ENCODE results near the gene DDHD1. TPM values are rescaled to one million over a fixed set of nuclear protein-coding genes. Genes with fewer than 3 reads are reported as not detected.

DDHD1 gene
- total and polyA plus RNA-seq, 7 experiments from 2014 or later, result 6.7 to 103 (median 48.2) TPM

- no peak overlapping the region for H3K4me3 ChIP-seq (ENCODE audit: low read length)
- no peak for ATAC-seq
- no peak for DNase-seq
- H3K36me3 Mint-ChIP-seq, result peaks cover 4 to 31% (median 16%) of the 10 kb centered on the region in 5 donors
- H3K9me3 Mint-ChIP-seq, result no peaks in the 10 kb centered on the region
- H3K27ac Mint-ChIP-seq, result peak overlapping the region in 2 of 9 donors; percentile 1 to 3
- H3K4me3 Mint-ChIP-seq, result no peak overlapping the region
- POLR2A ChIA-PET, result no interaction called here
- peaks cover 0 to 9% (median 0%) of the 10 kb centered on the region in 7 donors for H3K4me1 Mint-ChIP-seq
- H3K27ac ChIP-seq (ENCODE audit: low read depth, low read length), result no peak overlapping the region
- H3K36me3 ChIP-seq (ENCODE audit: control insufficient read depth in 2 of 3, insufficient read depth in 3 of 3, low read length in 3 of 3), result peaks cover 0 to 15% (median 0%) of the 10 kb centered on the region in 3 experiments
- CTCF ChIA-PET, result no interaction called here
- no peaks in the 10 kb centered on the region for H3K27me3 Mint-ChIP-seq
- H3K9me3 ChIP-seq (ENCODE audit: control insufficient read depth in 2 of 3, low read length in 3 of 3), result no peaks in the 10 kb centered on the region
- H3K4me1 ChIP-seq (ENCODE audit: control insufficient read depth in 2 of 2, insufficient read depth in 2 of 2, low read length in 2 of 2), result no peaks in the 10 kb centered on the region
- intact Hi-C loops (cut with micrococcal nuclease), result loop anchor here in 1 of 2 donors (5.0 kb wide), 1 partner anchor 153 kb away; no protein-coding TSS in a partner anchor
- H3K27me3 ChIP-seq (ENCODE audit: control insufficient read depth in 2 of 2, insufficient read depth in 2 of 2, low read length in 2 of 2), result no peaks in the 10 kb centered on the region
These were observed 88.6 kb downstream of the DDHD1 start for GRCh38 chr14:53064475-53064874.

GRCh38 chr14:53062856-53063255 lies 90.3 kb downstream of the DDHD1 start:
- Histone ChIP-seq H3K4me3 (ENCODE audit: low read length) (no peak overlapping the region), H3K9me3 (ENCODE audit: control insufficient read depth in 2 of 3, low read length in 3 of 3) (no peaks in the 10 kb centered on the region), H3K4me1 (ENCODE audit: control insufficient read depth in 2 of 2, insufficient read depth in 2 of 2, low read length in 2 of 2) (no peaks in the 10 kb centered on the region), H3K36me3 (ENCODE audit: control insufficient read depth in 2 of 3, insufficient read depth in 3 of 3, low read length in 3 of 3) (peaks cover 0 to 15% (median 0%) of the 10 kb centered on the region in 3 experiments), H3K27ac (ENCODE audit: low read depth, low read length) (no peak overlapping the region), H3K27me3 (ENCODE audit: control insufficient read depth in 2 of 2, insufficient read depth in 2 of 2, low read length in 2 of 2) (no peaks in the 10 kb centered on the region)
- no peak overlapping the region for H3K4me3 Mint-ChIP-seq
- H3K36me3 Mint-ChIP-seq, result peaks cover 0 to 27% (median 17%) of the 10 kb centered on the region in 5 donors
- POLR2A ChIA-PET, result interaction anchor here (0.6 to 1.0 kb wide), 2 partner anchors 87 to 90 kb away, joined by 3 to 4 read pairs; no protein-coding TSS in a partner anchor
- H3K4me1 Mint-ChIP-seq, result peaks cover 0 to 9% (median 0%) of the 10 kb centered on the region in 7 donors
- no peaks in the 10 kb centered on the region for H3K9me3 Mint-ChIP-seq
- CTCF ChIA-PET, result no interaction called here
- no peaks in the 10 kb centered on the region for H3K27me3 Mint-ChIP-seq
- DNase-seq (no peak), ATAC-seq (no peak)
- peak overlapping the region in 1 of 9 donors; percentile 47 for H3K27ac Mint-ChIP-seq
- intact Hi-C loops (cut with micrococcal nuclease), result loop anchor here in 1 of 2 donors (5.0 kb wide), 1 partner anchor 154 kb away; no protein-coding TSS in a partner anchor

- peaks cover 0 to 15% (median 0%) of the 10 kb centered on the region in 3 experiments for H3K36me3 ChIP-seq (ENCODE audit: control insufficient read depth in 2 of 3, insufficient read depth in 3 of 3, low read length in 3 of 3)
- no peaks in the 10 kb centered on the region for H3K9me3 ChIP-seq (ENCODE audit: control insufficient read depth in 2 of 3, low read length in 3 of 3)
- ChIA-PET POLR2A (interaction anchor here (0.9 kb wide), 1 partner anchor 12 kb away, joined by 4 read pairs; no protein-coding TSS in a partner anchor), CTCF (no interaction called here)
- Mint-ChIP-seq H3K36me3 (peaks cover 0 to 26% (median 17%) of the 10 kb centered on the region in 5 donors), H3K4me3 (no peak overlapping the region), H3K27ac (peak overlapping the region in 2 of 9 donors; percentile 0 to 56), H3K27me3 (no peaks in the 10 kb centered on the region), H3K4me1 (peaks cover 0 to 16% (median 1%) of the 10 kb centered on the region in 7 donors), H3K9me3 (no peaks in the 10 kb centered on the region)
- no peak overlapping the region for H3K27ac ChIP-seq (ENCODE audit: low read depth, low read length)
- no peak for ATAC-seq
- intact Hi-C loops (cut with micrococcal nuclease), result loop anchor here in 1 of 2 donors (5.0 kb wide), 1 partner anchor 157 kb away; no protein-coding TSS in a partner anchor
- H3K4me3 ChIP-seq (ENCODE audit: low read length), result no peak overlapping the region
- no peak for DNase-seq
- no peaks in the 10 kb centered on the region for H3K4me1 ChIP-seq (ENCODE audit: control insufficient read depth in 2 of 2, insufficient read depth in 2 of 2, low read length in 2 of 2)
- H3K27me3 ChIP-seq (ENCODE audit: control insufficient read depth in 2 of 2, insufficient read depth in 2 of 2, low read length in 2 of 2), result no peaks in the 10 kb centered on the region
These were observed 93.1 kb downstream of the DDHD1 start for GRCh38 chr14:53060046-53060445.

DNA sequence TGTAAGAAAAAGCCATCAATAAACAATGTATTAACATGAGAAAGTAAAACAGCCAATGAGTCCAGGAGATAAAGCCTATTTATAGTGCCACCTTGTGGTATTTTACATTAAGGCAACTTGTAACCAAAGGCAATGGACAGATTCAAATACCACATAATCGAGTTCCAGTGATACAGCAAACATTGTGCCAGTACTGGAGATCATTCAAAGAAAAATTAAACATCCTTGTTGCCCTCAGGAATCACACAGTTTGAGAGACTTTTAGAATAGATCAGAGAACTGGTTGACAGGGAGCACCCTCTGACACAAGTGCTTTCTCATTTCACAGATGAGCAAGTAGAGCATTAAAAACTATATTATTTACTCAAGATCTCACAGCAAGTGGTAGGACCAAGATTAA lies 98.1 kb downstream of the DDHD1 start:
- peak in 7 of 9 donors; percentile 8 to 47 (median 30) for DNase-seq
- H3K9me3 ChIP-seq (ENCODE audit: control insufficient read depth in 2 of 3, low read length in 3 of 3), result no peaks in the 10 kb centered on the region
- H3K27ac ChIP-seq (ENCODE audit: low read depth, low read length), result no peak overlapping the region
- ChIA-PET CTCF (interaction anchor here (0.6 to 2.3 kb wide), 5 partner anchors 22 to 100 kb away, joined by 3 to 8 read pairs (median 3); partner anchors contain the start of gene DDHD1), POLR2A (no interaction called here)
- H3K27me3 ChIP-seq (ENCODE audit: control insufficient read depth in 2 of 2, insufficient read depth in 2 of 2, low read length in 2 of 2), result no peaks in the 10 kb centered on the region
- H3K4me1 Mint-ChIP-seq, result peaks cover 0 to 11% (median 4%) of the 10 kb centered on the region in 7 donors
- peaks cover 0 to 38% (median 16%) of the 10 kb centered on the region in 5 donors for H3K36me3 Mint-ChIP-seq
- intact Hi-C loops (cut with micrococcal nuclease), result loop anchor here (1.0 to 10.0 kb wide), 7 partner anchors 97 to 1060 kb away; partner anchors contain the start of gene DDHD1 (in 2 of the 2)
- no peaks in the 10 kb centered on the region for H3K4me1 ChIP-seq (ENCODE audit: control insufficient read depth in 2 of 2, insufficient read depth in 2 of 2, low read length in 2 of 2)
- ATAC-seq, result peak; percentile 76
- no peaks in the 10 kb centered on the region for H3K9me3 Mint-ChIP-seq
- no peaks in the 10 kb centered on the region for H3K27me3 Mint-ChIP-seq
- H3K36me3 ChIP-seq (ENCODE audit: control insufficient read depth in 2 of 3, insufficient read depth in 3 of 3, low read length in 3 of 3), result peaks cover 0 to 11% (median 0%) of the 10 kb centered on the region in 3 experiments
- no peak overlapping the region for H3K4me3 ChIP-seq (ENCODE audit: low read length)
- H3K27ac Mint-ChIP-seq, result peak overlapping the region in 3 of 9 donors; percentile 11 to 40 (median 19)
- H3K4me3 Mint-ChIP-seq, result no peak overlapping the region

DNA sequence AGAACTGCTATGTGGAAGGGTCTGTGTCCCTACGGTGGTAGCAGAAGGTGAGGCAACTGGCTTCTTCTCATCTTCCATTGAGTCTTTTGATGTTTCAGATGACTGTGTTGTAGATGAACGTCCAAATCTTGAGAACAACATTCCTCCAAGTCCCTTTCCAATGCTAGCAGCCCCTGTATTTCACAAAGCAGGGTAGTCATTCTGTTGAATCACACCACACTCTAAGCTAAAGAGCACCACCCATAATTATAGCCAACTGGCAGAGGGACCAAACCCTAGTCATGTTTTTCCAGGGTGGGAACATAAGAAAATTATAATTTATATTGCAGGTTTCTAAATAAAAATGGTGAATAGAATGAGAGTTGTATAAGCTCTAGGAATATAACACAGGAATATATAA lies 98.7 kb downstream of the DDHD1 start:
- Mint-ChIP-seq H3K4me3 (no peak overlapping the region), H3K27ac (no peak overlapping the region), H3K9me3 (no peaks in the 10 kb centered on the region), H3K36me3 (peaks cover 0 to 43% (median 21%) of the 10 kb centered on the region in 5 donors), H3K4me1 (peaks cover 0 to 10% (median 4%) of the 10 kb centered on the region in 7 donors), H3K27me3 (no peaks in the 10 kb centered on the region)
- Histone ChIP-seq H3K9me3 (ENCODE audit: control insufficient read depth in 2 of 3, low read length in 3 of 3) (no peaks in the 10 kb centered on the region), H3K36me3 (ENCODE audit: control insufficient read depth in 2 of 3, insufficient read depth in 3 of 3, low read length in 3 of 3) (peaks cover 0 to 11% (median 0%) of the 10 kb centered on the region in 3 experiments), H3K27ac (ENCODE audit: low read depth, low read length) (no peak overlapping the region), H3K4me1 (ENCODE audit: control insufficient read depth in 2 of 2, insufficient read depth in 2 of 2, low read length in 2 of 2) (no peaks in the 10 kb centered on the region), H3K4me3 (ENCODE audit: low read length) (no peak overlapping the region), H3K27me3 (ENCODE audit: control insufficient read depth in 2 of 2, insufficient read depth in 2 of 2, low read length in 2 of 2) (no peaks in the 10 kb centered on the region)
- CTCF ChIA-PET, result interaction anchor here (0.8 to 1.0 kb wide), 2 partner anchors 46 to 51 kb away, joined by 3 read pairs; no protein-coding TSS in a partner anchor
- ATAC-seq (no peak), DNase-seq (no peak)
- intact Hi-C loops (cut with micrococcal nuclease), result loop anchor here (1.0 to 10.0 kb wide), 4 partner anchors 140 to 1060 kb away; no protein-coding TSS in a partner anchor
- POLR2A ChIA-PET, result interaction anchor here (1.0 kb wide), 1 partner anchor 95 kb away, joined by 3 read pairs; no protein-coding TSS in a partner anchor

DNA sequence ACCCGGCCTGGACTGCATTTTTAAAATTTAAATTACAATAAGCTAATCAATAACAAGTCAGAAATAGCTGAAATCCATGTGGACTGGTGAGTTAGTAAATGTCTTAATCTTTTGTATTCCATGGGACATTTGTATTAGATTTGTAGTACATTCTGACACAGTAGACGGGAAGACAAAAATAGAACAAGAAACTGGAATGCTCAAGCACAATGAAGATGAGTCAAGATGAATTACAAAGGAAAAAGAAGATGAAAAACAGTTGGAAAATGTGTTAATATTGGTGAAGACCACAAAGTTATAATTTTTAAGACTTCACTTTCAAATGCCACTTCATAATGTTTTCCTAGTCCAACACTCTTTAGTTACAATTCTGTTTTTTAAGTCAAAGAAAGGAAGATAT lies 104.5 kb downstream of the DDHD1 start:
- peaks cover 0 to 49% (median 32%) of the 10 kb centered on the region in 5 donors for H3K36me3 Mint-ChIP-seq
- no peak overlapping the region for H3K4me3 Mint-ChIP-seq
- peaks cover 0 to 11% (median 0%) of the 10 kb centered on the region in 3 experiments for H3K36me3 ChIP-seq (ENCODE audit: control insufficient read depth in 2 of 3, insufficient read depth in 3 of 3, low read length in 3 of 3)
- H3K9me3 Mint-ChIP-seq, result no peaks in the 10 kb centered on the region
- no peak overlapping the region for H3K27ac ChIP-seq (ENCODE audit: low read depth, low read length)
- DNase-seq (no peak), ATAC-seq (no peak)
- H3K27ac Mint-ChIP-seq, result no peak overlapping the region
- POLR2A ChIA-PET, result no interaction called here
- no peaks in the 10 kb centered on the region for H3K27me3 Mint-ChIP-seq
- CTCF ChIA-PET, result no interaction called here
- no peaks in the 10 kb centered on the region for H3K27me3 ChIP-seq (ENCODE audit: control insufficient read depth in 2 of 2, insufficient read depth in 2 of 2, low read length in 2 of 2)
- intact Hi-C loops (cut with micrococcal nuclease), result no loop called here
- no peaks in the 10 kb centered on the region for H3K9me3 ChIP-seq (ENCODE audit: control insufficient read depth in 2 of 3, low read length in 3 of 3)
- H3K4me1 Mint-ChIP-seq, result no peaks in the 10 kb centered on the region
- no peaks in the 10 kb centered on the region for H3K4me1 ChIP-seq (ENCODE audit: control insufficient read depth in 2 of 2, insufficient read depth in 2 of 2, low read length in 2 of 2)
- H3K4me3 ChIP-seq (ENCODE audit: low read length), result no peak overlapping the region
